HG02938 (cell line): Measurements from ENCODE around the gene LUZP2.
A peak's percentile ranks its signal among the peaks of the same experiment; 100 is the strongest.
"Not testable (repeated sequence)": the region's sequence is repeated elsewhere in the genome, so short reads cannot be mapped to it uniquely, and the experiment has no call there.

Experiments used
- ATAC-seq: cut with Tn5 transposase; IDR thresholded peaks from one replicate; pipeline ENCODE4 v1.9.1; 2021; ENCODE audit warnings: mild to moderate bottlenecking, moderate library complexity; ENCODE audit not compliant: unreplicated experiment

Gene LUZP2

GRCh38 chr11:24890426-24890825 lies 393.6 kb downstream of the LUZP2 start:
- no peak for ATAC-seq

GRCh38 chr11:24891845-24892492 lies 395.1 kb downstream of the LUZP2 start:
- ATAC-seq = not testable (repeated sequence)

- ATAC-seq = no peak
These were observed 399.4 kb downstream of the LUZP2 start for GRCh38 chr11:24896118-24896835.

- ATAC-seq = peak; percentile 60
These were observed 403.7 kb downstream of the LUZP2 start for GRCh38 chr11:24900514-24900913.

- ATAC-seq = no peak
These were observed 404.2 kb downstream of the LUZP2 start for GRCh38 chr11:24900960-24901549.

- no peak for ATAC-seq
These were observed 406.7 kb downstream of the LUZP2 start for GRCh38 chr11:24903555-24903954.

- no peak for ATAC-seq
These were observed 428.2 kb downstream of the LUZP2 start for GRCh38 chr11:24925091-24925490.

GRCh38 chr11:24932110-24933000 lies 435.5 kb downstream of the LUZP2 start:
- ATAC-seq = no peak

GRCh38 chr11:24934733-24935439 lies 438.0 kb downstream of the LUZP2 start:
- no peak for ATAC-seq

GRCh38 chr11:24944891-24945290 lies 448.0 kb downstream of the LUZP2 start:
- ATAC-seq = no peak

- no peak for ATAC-seq
These were observed 452.6 kb downstream of the LUZP2 start for GRCh38 chr11:24949406-24949805.

GRCh38 chr11:24963852-24964251 lies 467.0 kb downstream of the LUZP2 start:
- ATAC-seq = no peak

- no peak for ATAC-seq
These were observed 468.9 kb downstream of the LUZP2 start for GRCh38 chr11:24965748-24966147.

- ATAC-seq = not testable (repeated sequence)
These were observed 497.1 kb downstream of the LUZP2 start for GRCh38 chr11:24993903-24994302.

- ATAC-seq = not testable (repeated sequence)
These were observed 503.1 kb downstream of the LUZP2 start for GRCh38 chr11:24999929-25000328.

- ATAC-seq = no peak
These were observed 540.6 kb downstream of the LUZP2 start for GRCh38 chr11:25037431-25037830.

- no peak for ATAC-seq
These were observed 541.3 kb downstream of the LUZP2 start for GRCh38 chr11:25038131-25038530.

GRCh38 chr11:25039165-25039564 lies 542.3 kb downstream of the LUZP2 start:
- ATAC-seq = no peak

GRCh38 chr11:25048632-25049031 lies 551.8 kb downstream of the LUZP2 start:
- ATAC-seq = no peak

- ATAC-seq = no peak
These were observed 556.0 kb downstream of the LUZP2 start for GRCh38 chr11:25052844-25053243.

- ATAC-seq = no peak
These were observed 561.0 kb downstream of the LUZP2 start for GRCh38 chr11:25057861-25058260.
